Embryonic facial prominence (tissue), 1 donor: Measurements from ENCODE around the gene ORC3.
A peak's percentile ranks its signal among the peaks of the same experiment; 100 is the strongest.
"Not testable (repeated sequence)": the region's sequence is repeated elsewhere in the genome, so short reads cannot be mapped to it uniquely, and the experiment has no call there.

Experiments
- DNase-seq: peaks from one replicate; pipeline ENCODE4 v3.0.0-alpha.2; 2016; ENCODE audit errors: extremely low spot score

ORC3 gene

DNA sequence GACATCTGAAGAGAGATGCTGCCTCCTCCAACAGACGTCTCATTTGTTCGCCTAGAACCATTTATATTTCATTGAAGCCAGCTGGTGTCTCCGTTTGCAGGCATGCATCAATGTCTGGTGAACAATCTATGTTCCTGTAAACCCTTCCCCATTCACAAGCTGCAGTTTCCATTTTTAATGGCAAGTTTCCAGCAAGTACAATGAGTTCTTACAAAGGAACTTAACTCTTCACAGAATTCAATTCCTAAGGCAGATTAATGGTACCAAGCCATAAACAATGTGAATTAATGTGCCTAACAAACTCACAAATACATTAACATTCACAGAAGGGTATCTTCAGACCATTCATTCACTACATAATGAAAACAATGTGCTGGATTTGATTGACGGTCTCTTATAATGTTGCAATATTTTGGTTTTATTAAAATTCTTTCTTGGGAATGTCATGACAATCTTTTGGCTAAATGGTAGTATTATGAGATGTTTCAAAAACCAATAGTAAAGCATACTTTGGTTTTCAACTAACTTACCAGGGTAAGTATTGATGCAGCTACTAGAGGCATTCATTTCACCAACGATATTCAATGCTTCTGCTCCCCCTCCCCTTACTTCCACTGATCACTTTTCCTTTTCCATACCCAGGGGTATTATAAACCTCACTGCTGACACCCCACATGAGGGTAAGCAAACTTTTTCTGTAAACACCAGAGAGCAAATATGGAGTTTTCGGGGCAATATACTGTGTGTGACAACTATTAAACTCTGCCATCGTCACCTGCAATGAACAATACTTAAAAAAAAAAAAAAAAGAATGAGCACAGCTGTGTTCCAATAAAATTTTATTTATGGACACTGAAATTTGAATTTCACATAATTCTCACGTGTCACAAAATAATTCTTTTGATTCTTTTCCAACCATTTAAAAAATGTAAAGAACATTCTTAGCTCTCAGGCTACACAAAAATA lies 107.9 kb downstream of the ORC3 start:
- peak; percentile 50 for DNase-seq

DNA sequence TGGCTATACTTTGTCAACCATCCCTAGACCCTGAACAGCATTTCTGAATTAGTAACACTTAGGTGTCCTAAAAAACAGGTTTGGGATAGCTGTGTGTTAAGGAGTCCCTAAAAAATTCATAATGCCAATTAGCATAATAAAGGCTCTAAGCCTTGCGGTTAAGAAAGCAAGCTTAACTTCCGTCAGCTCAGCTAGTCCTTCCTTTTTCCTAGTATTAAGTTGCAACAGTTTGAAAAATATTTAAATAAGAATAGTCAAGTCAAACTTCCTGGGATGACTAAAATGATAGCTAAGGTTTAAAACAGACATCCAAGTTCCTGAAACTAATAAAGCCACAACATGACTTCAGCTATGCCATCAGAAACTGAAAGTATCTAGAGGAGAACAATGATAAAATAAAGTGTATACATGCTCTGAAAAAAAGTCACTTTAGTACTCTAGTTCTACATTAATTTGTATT lies 108.6 kb downstream of the ORC3 start:
- DNase-seq, result no peak

DNA sequence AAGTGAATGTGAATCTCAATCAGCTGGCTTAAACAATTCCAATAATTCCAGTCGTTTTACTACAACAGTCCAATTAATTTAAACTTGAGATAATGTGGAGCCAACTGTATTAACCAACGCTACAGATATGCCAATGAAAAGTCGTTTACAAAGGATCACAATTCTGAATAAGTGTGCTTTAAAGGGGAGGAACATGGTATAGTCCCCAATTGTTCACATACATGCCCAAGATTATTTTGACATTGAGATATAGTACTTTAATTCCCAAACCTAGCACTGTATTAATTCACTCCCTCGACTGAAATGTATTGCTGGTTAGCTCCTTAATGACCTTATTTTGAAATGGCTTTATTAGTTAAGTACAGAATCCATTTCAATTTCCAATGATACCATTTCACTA lies 109.6 kb downstream of the ORC3 start:
- DNase-seq, result no peak

DNA sequence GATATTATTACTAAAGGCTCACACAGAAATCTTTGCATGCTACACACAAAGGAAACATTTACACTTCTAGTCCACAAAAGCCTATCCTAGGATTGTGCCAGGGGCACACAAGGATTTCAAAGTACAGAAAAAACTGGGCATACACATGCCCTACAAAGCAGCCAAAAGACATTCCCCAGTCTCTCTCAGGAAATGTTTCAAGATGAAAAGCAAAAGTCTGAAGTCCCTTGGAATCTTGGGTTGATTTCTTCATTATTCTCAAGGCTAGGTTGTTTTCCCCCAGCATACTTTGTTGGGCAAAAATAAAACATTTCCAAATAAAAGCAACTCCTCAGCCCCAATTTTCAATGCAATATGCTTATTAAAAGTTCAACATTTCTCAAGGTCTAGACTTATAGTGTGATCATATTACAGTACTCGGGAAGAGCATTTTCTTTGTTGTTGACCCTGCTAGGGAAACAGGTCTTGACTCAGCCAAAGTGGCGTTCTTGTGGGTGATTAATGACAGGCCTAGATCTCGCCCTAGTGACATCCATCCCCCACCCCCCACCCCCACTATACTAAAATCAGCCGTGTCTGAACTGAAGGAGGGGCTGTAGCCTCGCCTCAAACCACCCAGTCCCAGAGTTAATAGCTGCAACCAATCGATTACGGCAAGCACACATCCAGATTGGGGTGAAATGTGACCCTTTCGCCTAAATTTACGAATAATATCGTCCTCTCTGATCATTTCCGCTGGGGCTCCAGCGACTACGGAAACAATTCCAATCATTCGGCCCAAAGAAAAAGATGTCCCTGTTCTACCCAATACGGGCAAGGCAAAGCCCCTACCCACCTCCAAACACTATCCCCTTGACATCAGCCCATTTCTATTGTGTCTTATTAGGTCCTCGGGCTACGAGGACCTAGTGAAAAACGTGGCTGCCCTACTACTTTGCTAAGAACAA lies 110.7 kb downstream of the ORC3 start:
- DNase-seq, result no peak

DNA sequence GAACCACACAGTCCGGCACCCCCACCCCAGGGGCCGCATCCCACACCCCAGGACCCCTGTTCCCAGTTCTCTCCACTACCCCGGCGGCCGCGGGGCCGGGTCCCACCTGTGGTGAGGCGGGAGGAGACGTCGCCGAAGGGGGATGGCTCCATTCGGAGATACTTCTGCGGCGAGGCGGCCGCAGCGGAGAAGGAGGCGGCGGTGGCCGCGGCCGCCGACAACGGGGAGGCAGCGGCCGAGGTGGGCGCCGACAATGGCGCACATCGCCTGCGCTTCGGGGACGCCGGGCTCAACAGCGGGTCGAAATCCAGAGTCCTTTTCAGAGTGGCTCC lies 111.4 kb downstream of the ORC3 start:
- DNase-seq, result no peak

DNA sequence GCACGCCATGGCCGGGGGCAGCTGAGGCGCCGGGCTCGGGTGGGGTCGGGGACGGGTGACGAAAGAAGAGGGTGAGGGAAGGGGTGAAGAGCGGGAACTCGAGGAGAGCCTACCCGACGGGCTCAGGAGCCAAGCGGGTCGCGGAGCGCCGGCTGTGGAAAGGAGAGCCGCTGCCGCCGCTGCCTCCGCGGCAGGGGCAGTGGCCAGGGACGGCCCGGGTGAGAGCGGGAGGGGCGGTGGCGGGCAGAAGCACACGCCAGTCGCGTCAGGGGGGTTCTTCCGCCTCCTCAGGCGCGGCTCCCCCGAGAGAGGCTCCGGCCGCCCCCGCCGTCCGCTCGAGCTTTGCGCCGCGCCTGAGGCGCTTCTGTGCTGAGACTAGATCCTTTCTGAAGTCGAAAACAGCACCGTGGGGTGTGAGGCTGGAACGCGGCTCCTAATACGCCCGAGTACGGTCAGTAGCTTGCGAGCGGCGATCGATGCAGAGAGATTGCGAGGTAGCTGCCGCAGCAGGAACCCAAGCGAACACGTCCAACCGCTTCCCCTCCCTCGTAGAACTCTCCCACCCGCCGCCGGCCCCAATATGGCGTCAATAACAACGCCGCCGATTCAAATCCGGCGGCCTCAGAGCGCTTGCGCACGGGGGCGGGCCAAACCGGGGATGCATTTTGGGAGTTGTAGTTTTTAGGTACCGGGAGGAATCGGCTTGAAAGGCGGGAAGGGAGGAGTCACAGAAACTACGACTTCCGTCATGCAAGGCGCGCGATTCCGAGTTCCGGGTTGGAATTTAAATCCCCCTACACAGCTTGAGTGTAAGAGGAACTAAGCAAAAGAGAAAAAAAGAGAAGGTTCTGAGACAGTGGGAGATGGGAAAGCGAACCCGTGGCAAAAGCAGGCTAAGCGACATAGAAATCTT lies 112.0 kb downstream of the ORC3 start, which contains the start of gene AKIRIN2:
Gene AKIRIN2, minus strand, starts transcription at position 558 of the 913 bp plus-strand sequence. Its CDS starts 549 bp downstream, at position 9.
- peak; percentile 99 for DNase-seq

DNA sequence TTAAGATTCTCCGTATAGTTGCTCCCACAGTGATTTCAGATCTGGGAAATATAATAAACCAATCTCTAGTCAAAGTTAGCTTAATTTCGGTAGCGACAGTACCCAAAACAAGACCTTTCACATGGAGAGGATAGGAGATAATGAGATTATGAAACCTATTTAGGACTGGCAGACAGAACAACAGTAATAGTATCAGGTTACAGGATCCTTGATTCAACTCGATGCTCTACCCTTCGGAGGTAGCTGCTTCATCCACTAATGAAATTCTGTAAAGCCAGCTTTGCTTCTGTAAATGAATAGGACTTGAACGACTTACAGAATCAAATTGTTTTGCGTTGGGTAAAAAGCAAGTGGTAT lies 112.6 kb downstream of the ORC3 start:
- no peak for DNase-seq

DNA sequence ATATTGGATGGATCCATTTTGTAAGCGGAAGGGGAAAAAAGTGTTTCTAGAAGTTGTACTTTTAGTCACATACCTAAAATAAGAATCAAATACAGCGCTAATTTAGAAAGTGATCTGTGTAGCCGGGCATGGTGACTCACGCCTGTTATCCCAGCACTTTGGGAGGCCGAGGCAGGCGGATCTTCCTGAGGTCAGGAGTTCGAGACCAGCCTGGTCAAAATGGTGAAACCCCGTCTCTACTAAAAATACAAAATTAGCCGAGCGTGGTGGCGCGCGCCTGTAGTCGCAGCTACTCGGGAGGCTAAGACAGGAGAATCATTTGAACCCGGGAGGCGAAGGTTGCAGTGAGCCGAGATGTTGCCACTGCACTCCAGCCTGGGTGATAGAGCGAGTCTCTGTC lies 113.1 kb downstream of the ORC3 start:
- not testable (repeated sequence) for DNase-seq

DNA sequence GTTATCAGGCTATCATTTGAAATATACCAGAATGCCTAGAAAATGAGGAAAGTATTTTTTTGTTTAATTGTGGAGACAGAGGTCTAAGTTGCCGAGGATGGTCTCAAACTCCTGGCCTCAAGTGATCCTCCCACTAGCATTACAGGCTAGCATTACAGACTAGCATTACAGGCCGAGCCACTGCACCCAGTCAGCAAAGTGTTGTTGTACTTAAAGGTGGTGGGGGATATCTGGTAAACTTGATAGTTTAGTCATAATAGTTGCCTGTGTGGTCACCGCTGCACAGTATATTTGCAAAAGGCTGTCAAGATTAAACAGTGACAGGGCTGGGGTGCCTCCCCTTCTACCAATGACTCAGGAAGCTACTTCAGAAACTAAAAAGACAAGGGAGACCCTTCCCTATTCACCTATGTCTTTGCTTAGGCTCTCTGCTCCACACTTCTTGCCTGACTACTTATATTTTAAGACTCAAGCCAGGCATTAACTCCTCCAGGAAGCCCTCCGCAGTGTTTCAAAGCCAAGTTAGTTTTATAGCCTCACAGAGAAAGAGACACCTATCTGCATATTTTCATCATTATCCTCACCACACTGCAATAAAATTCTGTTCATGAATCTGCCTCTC lies 115.2 kb downstream of the ORC3 start:
- DNase-seq, result no peak

DNA sequence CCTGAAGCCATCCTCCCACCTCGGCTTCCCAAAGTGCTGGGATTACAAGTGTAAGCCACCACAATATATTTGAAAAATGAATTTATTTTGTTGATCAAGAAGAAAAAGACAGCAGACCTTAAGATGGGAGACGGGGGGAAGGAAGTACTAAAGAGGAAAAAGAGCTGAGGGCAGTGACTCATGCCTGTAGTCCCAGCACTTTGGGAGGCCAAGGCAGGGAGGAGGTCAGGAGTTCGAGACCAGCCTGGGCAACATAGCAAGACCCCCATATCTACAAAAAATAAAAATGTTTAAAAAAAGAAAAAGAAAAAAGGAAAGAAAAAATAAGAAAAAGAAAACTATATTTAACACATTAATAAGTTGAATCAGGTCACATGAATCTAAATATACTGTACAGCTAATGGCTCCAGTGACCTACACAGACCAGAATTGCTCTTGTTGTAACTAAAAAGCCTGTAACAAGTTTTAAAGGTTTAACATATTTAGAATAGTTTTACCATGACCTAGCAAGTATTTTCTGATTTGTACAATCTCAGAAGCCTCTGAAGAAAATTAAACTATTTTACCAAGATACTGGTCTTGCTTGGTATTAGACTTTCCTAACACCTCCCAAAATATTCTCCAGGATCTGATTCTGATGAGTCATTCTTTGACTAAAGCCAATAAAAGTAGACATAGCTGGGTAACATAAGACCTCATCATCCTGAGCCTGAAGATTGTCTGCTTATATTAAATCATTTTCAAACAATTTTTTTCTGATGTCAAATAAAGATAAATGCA lies 116.4 kb downstream of the ORC3 start:
- DNase-seq, result no peak

DNA sequence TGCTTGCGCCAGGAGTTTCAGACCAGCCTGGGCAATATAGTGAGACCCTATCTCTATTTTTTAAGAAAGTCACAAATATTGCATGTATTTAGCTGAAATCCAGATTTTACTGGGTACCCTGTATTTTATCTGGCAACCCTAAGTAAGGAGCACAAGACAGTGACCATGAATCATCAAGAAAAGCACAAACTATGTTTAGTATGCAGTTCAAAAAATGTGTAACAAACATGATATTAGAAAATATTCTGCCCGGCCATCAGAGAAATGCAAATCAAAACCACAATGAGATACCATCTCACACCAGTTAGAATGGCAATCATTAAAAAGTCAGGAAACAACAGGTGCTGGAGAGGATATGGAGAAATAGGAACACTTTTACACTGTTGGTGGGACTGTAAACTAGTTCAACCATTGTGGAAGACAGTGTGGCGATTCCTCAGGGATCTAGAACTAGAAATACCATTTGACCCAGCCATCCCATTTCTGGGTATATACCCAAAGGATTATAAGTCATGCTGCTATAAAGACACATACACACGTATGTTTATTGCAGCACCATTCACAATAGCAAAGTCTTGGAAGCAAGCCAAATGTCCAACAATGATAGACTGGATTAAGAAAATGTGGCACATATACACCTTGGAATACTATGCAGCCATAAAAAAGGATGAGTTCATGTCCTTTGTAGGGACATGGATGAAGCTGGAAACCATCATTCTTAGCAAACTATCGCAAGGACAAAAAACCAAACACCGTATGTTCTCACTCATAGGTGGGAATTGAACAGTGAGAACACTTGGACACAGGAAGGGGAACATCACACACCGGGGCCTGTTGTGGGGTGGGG lies 118.9 kb downstream of the ORC3 start:
- not testable (repeated sequence) for DNase-seq

DNA sequence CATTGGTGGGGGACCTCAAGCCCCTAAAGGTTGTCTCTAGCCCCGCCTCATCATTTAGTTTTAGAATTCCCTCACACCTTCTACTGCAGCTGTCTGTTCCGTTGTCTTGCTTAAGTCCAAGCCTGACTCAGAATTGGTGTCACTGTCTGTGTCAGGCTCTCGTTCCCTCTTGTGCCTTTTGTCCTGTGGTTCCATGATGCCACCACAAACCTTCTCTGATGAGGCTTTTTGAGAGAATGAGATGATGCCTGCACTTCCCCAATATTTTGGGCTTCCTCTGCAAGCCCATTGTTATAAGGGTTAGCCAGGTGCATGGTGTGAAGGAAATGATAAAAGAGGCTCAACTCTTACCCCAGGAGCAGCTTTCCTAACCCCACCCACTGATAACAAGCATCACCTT lies 120.2 kb downstream of the ORC3 start:
- DNase-seq, result no peak

DNA sequence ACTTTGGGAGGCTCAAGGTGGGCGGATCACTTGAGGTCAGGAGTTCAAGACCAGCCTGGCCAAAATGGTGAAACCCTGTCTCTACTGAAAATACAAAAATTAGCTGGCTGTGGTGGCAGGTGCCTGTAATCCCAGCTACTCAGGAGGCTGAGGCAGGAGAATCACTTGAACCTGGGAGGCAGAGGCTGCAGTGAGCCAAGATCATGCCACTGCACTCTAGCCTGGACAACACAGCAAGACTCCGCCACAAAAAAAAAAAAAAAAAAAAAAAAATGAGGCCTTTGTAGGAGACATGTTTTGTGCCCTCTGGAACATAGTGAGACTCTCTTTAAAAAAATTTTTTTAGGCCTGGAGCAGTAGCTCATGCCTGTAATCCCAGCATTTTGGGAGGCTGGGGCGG lies 122.8 kb downstream of the ORC3 start:
- DNase-seq, result not testable (repeated sequence)

DNA sequence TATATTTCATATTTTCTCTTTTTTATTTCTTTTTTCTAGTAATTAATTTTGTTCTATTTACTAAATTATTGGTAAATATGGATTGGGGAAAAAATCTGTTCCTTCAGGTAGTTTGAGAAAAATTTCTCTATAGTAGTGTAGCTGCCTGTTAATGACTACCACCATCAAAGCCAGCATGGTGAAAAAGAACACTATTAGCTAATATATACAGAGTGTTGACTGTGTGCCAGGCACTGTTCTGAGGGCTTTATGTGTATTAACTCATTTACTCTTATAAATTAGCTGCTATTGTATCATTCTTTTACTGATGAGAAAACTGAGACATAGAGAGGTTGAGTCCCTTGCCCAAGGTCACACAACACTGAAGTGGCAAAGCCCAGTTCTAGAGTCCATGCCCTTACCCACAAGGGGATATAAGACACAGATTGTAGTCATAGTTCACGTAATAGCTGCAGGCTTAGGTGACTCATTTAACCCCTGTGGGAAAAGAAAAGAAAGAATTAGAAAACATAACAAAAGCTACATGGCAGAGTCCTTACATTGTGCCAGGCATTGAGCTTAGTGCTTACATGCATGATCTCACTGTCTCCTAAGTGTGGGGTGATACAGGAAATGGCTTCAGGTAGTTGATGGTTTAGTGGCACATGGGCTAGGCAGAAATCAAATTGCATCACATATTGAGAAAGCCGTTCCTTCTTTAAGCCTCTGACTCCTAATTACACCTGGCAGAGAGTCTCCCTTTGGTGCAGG lies 124.3 kb downstream of the ORC3 start:
- no peak for DNase-seq
